IMR-90 (cell line): ENCODE measurements around the gene POTEJ. TPM values are rescaled to one million over a fixed set of nuclear protein-coding genes. Genes with fewer than 3 reads are reported as not detected.
"Not testable (repeated sequence)": the region's sequence is repeated elsewhere in the genome, so short reads cannot be mapped to it uniquely, and the experiment has no call there.

Experiments
- ATAC-seq: fragments of 200-7000 bp; cut with Tn5 transposase; 2 replicates; pipeline ENCODE4 v1.9.1; 2020; ENCODE audit warnings: low read depth, mild to moderate bottlenecking, moderate library complexity
- BruUV-seq: library from RNA; stranded (reverse); fragments of 400-500 nt; replicated peaks from 2 replicates; lab custom pipeline; 2021; lab: Mats Ljungman, UMichigan
- CTCF ChIA-PET: fragments of 300-600 bp; formaldehyde crosslinking; extraction: SDS; loops from one replicate; lab custom pipeline; 2021; ENCODE audit warnings: antibody characterized with exemption; lab: Yijun Ruan, JAX
- POLR2A ChIA-PET: fragments of 300-600 bp; sonication (Branson Sonifier 250); formaldehyde crosslinking; loops from one replicate; lab custom pipeline; 2022; ENCODE audit warnings: antibody characterized with exemption; ENCODE audit not compliant: unreplicated experiment; lab: Charles Lee
- DNase-seq: peaks from one replicate; pipeline ENCODE4 v3.0.0; 2013
- H2AFZ ChIP-seq: replicated peaks from 2 replicates; pipeline ENCODE3; 2013; ENCODE audit warnings: low read length, mild to moderate bottlenecking; ENCODE audit not compliant: poor library complexity
- H2AK5ac ChIP-seq: 2 replicates; pipeline ENCODE4 v1.6.1; 2013; ENCODE audit warnings: low read depth, low read length, inconsistent platforms
- H2AK9ac ChIP-seq: replicated peaks from 2 replicates; pipeline ENCODE3; 2013; ENCODE audit warnings: mild to moderate bottlenecking, low read depth, low read length, moderate library complexity; ENCODE audit not compliant: poor library complexity
- H2BK120ac ChIP-seq: 2 replicates; pipeline ENCODE4 v1.6.1; 2013; ENCODE audit warnings: low read depth, low read length, inconsistent platforms
- H2BK15ac ChIP-seq: 3 replicates; pipeline ENCODE4 v1.6.1; 2013; ENCODE audit warnings: low read depth, low read length, inconsistent platforms
- H2BK20ac ChIP-seq: 2 replicates; pipeline ENCODE4 v1.6.1; 2013; ENCODE audit warnings: low read depth, mild to moderate bottlenecking, inconsistent platforms, low read length, moderate library complexity
- H2BK5ac ChIP-seq: 2 replicates; pipeline ENCODE4 v1.6.1; 2013; ENCODE audit warnings: mild to moderate bottlenecking, low read depth, low read length, inconsistent platforms; ENCODE audit not compliant: poor library complexity, severe bottlenecking
- H3K14ac ChIP-seq: replicated peaks from 2 replicates; pipeline ENCODE4 v1.6.1; 2013; ENCODE audit warnings: low read depth, low read length, inconsistent platforms
- H3K18ac ChIP-seq: 2 replicates; pipeline ENCODE4 v1.6.1; 2013; ENCODE audit warnings: low read depth, low read length, control low read depth
- H3K23ac ChIP-seq: 2 replicates; pipeline ENCODE4 v1.6.1; 2013; ENCODE audit warnings: low read depth, low read length, inconsistent platforms
- H3K27ac ChIP-seq: 2 replicates; pipeline ENCODE4 v1.5.1; 2013; ENCODE audit warnings: mild to moderate bottlenecking, control low read depth, low read length; ENCODE audit not compliant: insufficient read depth
- H3K27me3 ChIP-seq: 2 replicates; pipeline ENCODE4 v1.6.1; 2013; ENCODE audit warnings: low read length; ENCODE audit not compliant: control insufficient read depth, insufficient read depth
- H3K36me3 ChIP-seq: 2 replicates; pipeline ENCODE4 v1.6.1; 2013; ENCODE audit warnings: low read length, mixed read lengths; ENCODE audit not compliant: control insufficient read depth, insufficient read depth
- H3K4ac ChIP-seq: 2 replicates; pipeline ENCODE4 v1.6.1; 2013; ENCODE audit warnings: low read depth, low read length, inconsistent platforms
- H3K4me1 ChIP-seq: 2 replicates; pipeline ENCODE4 v1.6.1; 2013; ENCODE audit warnings: low read length, mixed read lengths; ENCODE audit not compliant: control insufficient read depth, insufficient read depth
- H3K4me2 ChIP-seq: 2 replicates; pipeline ENCODE4 v1.6.1; 2013; ENCODE audit warnings: low read depth, mild to moderate bottlenecking, control low read depth, low read length, moderate library complexity
- H3K4me3 ChIP-seq: 2 replicates; pipeline ENCODE4 v1.5.1; 2013; ENCODE audit warnings: low read depth, mild to moderate bottlenecking, control low read depth, low read length, moderate library complexity; ENCODE audit not compliant: insufficient read depth
- H3K56ac ChIP-seq: 2 replicates; pipeline ENCODE4 v1.6.1; 2013; ENCODE audit warnings: low read length, inconsistent platforms; ENCODE audit not compliant: insufficient read depth; ENCODE audit errors: extremely low read depth
- H3K79me1 ChIP-seq, 2 experiments: 2 replicates each; pipeline ENCODE4 v1.6.1; 2013; ENCODE audit warnings: low read length in 2 of 2, inconsistent platforms in 1 of 2, low read depth in 1 of 2
- H3K9ac ChIP-seq: 2 replicates; pipeline ENCODE4 v1.6.1; 2013; ENCODE audit warnings: low read depth, low read length, control low read depth
- H3K9me1 ChIP-seq: 2 replicates; pipeline ENCODE4 v1.6.1; 2013; ENCODE audit warnings: low read length, inconsistent platforms; ENCODE audit not compliant: insufficient read depth
- H3K9me3 ChIP-seq: 2 replicates; pipeline ENCODE4 v1.6.1; 2013; ENCODE audit warnings: low read length; ENCODE audit not compliant: control insufficient read depth, insufficient read depth
- H4K20me1 ChIP-seq: 2 replicates; pipeline ENCODE4 v1.6.1; 2013; ENCODE audit warnings: low read length, inconsistent platforms; ENCODE audit not compliant: insufficient read depth
- H4K5ac ChIP-seq: 2 replicates; pipeline ENCODE4 v1.6.1; 2013; ENCODE audit warnings: mild to moderate bottlenecking, low read depth, low read length, control low read depth
- H4K8ac ChIP-seq, 2 experiments: 2 replicates each; pipeline ENCODE4 v1.6.1; 2013; ENCODE audit warnings: low read depth in 2 of 2, low read length in 2 of 2, control low read depth in 1 of 2, inconsistent platforms in 1 of 2
- H4K91ac ChIP-seq: 2 replicates; pipeline ENCODE4 v1.6.1; 2013; ENCODE audit warnings: low read depth, low read length, inconsistent platforms; ENCODE audit not compliant: insufficient read depth
- WGBS, 2 experiments: methylation state at CpG; one replicate each; pipeline versions ENCODE4 v1.1.5 to v1.1.7; 2013; ENCODE audit warnings: missing lambda C conversion rate in 2 of 2; ENCODE audit not compliant: insufficient read length in 1 of 2; ENCODE audit errors: extremely low coverage in 2 of 2; 5-methylcytosine and 5-hydroxymethylcytosine counted together
- dilution Hi-C: fragments of 300-500 bp; cut with HindIII; formaldehyde crosslinking; loops from one replicate; pipeline ENCODE4 v1.14.3; 2018; ENCODE audit warnings: low sequenced_read_pairs; ENCODE audit not compliant: unreplicated experiment
- in situ Hi-C: fragments of 300-500 bp; cut with MboI; formaldehyde crosslinking; loops from 3 replicates; pipeline ENCODE4 v1.14.3; 2019; ENCODE audit warnings: low sequenced_read_pairs, inconsistent platforms, mixed read lengths
- intact Hi-C: fragments of 100-400 bp; cut with micrococcal nuclease; formaldehyde crosslinking; loops from 2 replicates; pipeline ENCODE4 v1.10.0; 2022
- polyA plus RNA-seq, 3 experiments: library from polyadenylated mRNA; depleted of rRNA; stranded (reverse); fragments of >200 nt; gene quantifications; 2 replicates each; pipeline ENCODE4 v1.2.3, GENCODE V29; 2012; ENCODE audit warnings: low replicate concordance in 1 of 3
- total RNA-seq: library from RNA; depleted of rRNA; stranded (reverse); fragments of >200 nt; gene quantifications from 2 replicates; pipeline ENCODE4 v1.2.3, GENCODE V29; 2012

Gene POTEJ
- total and polyA plus RNA-seq, 2 of the 4 experiments (the other 2 are of a cell fraction): not detected

DNA sequence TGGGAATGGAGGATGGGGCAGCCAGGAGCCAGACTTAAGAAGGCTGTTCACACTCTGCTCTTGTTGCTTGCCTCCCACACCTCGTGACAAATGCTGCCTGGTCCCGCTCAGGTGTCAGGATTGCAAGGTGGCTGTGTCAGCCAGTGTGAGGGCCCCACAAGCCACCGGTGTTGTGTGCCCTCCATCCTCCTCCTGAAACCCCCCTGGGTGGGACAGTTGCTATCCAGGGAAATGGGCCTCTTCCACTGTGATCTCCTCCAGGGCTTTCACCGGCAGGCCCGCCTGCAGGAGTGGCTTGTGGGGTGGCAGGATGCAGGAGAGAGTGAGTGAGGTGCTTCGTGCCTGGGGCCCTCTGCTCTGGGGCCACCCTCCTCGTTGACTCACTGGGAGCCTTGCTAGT is 28.3 kb upstream of the POTEJ start:
- dilution Hi-C loops, CTCF ChIA-PET: not testable (repeated sequence)

DNA sequence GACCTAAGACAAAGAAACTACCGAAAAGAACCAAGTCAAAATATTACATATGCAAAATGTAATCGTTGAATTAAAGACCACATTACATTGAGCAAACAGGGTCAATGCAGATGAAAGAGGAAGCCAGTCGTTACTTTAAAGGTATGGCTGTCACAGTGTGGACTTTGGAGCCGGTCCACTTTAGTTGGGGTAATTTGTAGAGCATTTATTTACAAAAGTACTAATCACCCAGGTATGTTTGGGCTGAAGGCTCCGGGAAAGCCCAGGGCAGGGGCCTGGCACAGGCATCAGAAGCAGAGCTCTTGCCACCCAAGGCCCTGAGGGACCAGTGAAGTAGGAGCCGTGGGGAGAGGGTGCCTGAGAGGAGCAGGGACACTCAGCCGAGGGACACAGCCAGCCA is 27.7 kb upstream of the POTEJ start:
- H3K79me1 ChIP-seq, H2AFZ ChIP-seq, H4K91ac ChIP-seq, H3K4me2 ChIP-seq, H2AK5ac ChIP-seq, H2BK15ac ChIP-seq, H3K9me1 ChIP-seq, H3K56ac ChIP-seq, ATAC-seq, H3K9me3 ChIP-seq, H3K27ac ChIP-seq, intact Hi-C loops, H4K8ac ChIP-seq, H4K5ac ChIP-seq, H3K18ac ChIP-seq, H3K4ac ChIP-seq, H2BK20ac ChIP-seq, in situ Hi-C loops, POLR2A ChIA-PET, H2BK5ac ChIP-seq, H3K4me3 ChIP-seq, H3K4me1 ChIP-seq, H4K20me1 ChIP-seq, H2BK120ac ChIP-seq, DNase-seq, H3K23ac ChIP-seq, H2AK9ac ChIP-seq, BruUV-seq, CTCF ChIA-PET, H3K9ac ChIP-seq, H3K27me3 ChIP-seq, H3K14ac ChIP-seq, H3K36me3 ChIP-seq, dilution Hi-C loops: not testable (repeated sequence)
- WGBS, 2 experiments: no CpG with 5 or more reads among the region's 7 CpGs

More for the DNA sequence above, 28.3 kb upstream of the POTEJ start:
- DNase-seq, H2AFZ ChIP-seq, H3K4ac ChIP-seq, H3K27me3 ChIP-seq, H3K14ac ChIP-seq, H3K79me1 ChIP-seq, H3K18ac ChIP-seq, H4K20me1 ChIP-seq, H4K91ac ChIP-seq, H3K23ac ChIP-seq, H3K4me3 ChIP-seq, H3K9me1 ChIP-seq, in situ Hi-C loops, H3K36me3 ChIP-seq, H3K4me1 ChIP-seq, H3K9me3 ChIP-seq, H3K27ac ChIP-seq, H2AK5ac ChIP-seq, H2BK20ac ChIP-seq, ATAC-seq, H3K56ac ChIP-seq, H4K5ac ChIP-seq, H2BK5ac ChIP-seq, H2BK120ac ChIP-seq, H3K4me2 ChIP-seq, intact Hi-C loops, BruUV-seq, H4K8ac ChIP-seq, H3K9ac ChIP-seq, POLR2A ChIA-PET, H2BK15ac ChIP-seq, H2AK9ac ChIP-seq: not testable (repeated sequence)
- no CpG with 5 or more reads among the region's 7 CpGs for WGBS, 2 experiments
